HepG2 (cell line): ENCODE data around the gene MIOS. TPM values are rescaled to one million over a fixed set of nuclear protein-coding genes. Genes with fewer than 3 reads are reported as not detected.

Experiments
- ATF7-NPFF ChIP-seq: sonication (generic); formaldehyde crosslinking; IDR thresholded peaks from 2 replicates; pipeline ENCODE4 v1.8.1; 2023; ENCODE audit warnings: mild to moderate bottlenecking, low read depth, missing genetic modification reagents, moderate library complexity
- CBX2 ChIP-seq, 2 experiments: fragments of 200-600 bp in 1 of 2; sonication (generic); formaldehyde crosslinking in 1 of 2; IDR thresholded peaks; 2 replicates each; pipeline versions ENCODE4 v1.7.0 to v1.8.1; 2018 to 2022; ENCODE audit warnings: low read depth in 2 of 2, low read length in 1 of 2, mild to moderate bottlenecking in 1 of 2, missing genetic modification reagents in 1 of 2
- CBX5 ChIP-seq: sonication (generic); formaldehyde crosslinking; IDR thresholded peaks from 2 replicates; pipeline ENCODE4 v1.4.0; 2020; ENCODE audit warnings: missing genetic modification reagents, borderline replicate concordance
- DNMT1 ChIP-seq: sonication (generic); formaldehyde crosslinking; IDR thresholded peaks from 2 replicates; pipeline ENCODE4 v1.5.1; 2020; ENCODE audit warnings: mild to moderate bottlenecking, missing genetic modification reagents
- RARA ChIP-seq: IDR thresholded peaks from 2 replicates; pipeline ENCODE4 v1.6.1; 2016; ENCODE audit warnings: missing genetic modification reagents, missing compliant biosample characterization
- ZNF431 ChIP-seq: sonication (generic); formaldehyde crosslinking; IDR thresholded peaks from 2 replicates; pipeline ENCODE4 v1.9.0; 2022; ENCODE audit warnings: missing genetic modification reagents, low read depth, mild to moderate bottlenecking, borderline replicate concordance
- polyA plus RNA-seq, 8 experiments: library from polyadenylated mRNA; depleted of rRNA in 3 of 8; stranded (reverse) in 7 of 8; unstranded in 1 of 8; fragments of >200 nt; fragmentation: Illumina TruSeq in 4 of 8; extraction: Trizol in 4 of 8; gene quantifications; 2 replicates each; pipeline versions ENCODE4 v1.2.1 to v1.2.3, GENCODE V29; 2011 to 2016; ENCODE audit warnings: low read depth in 4 of 8, missing spikeins in 1 of 8, mixed read lengths in 1 of 8; ENCODE audit not compliant: insufficient read depth in 1 of 8
- total RNA-seq, 5 experiments: library from RNA; depleted of rRNA; stranded (reverse); fragments of >200 nt; fragmentation: Illumina TruSeq; extraction: Trizol; gene quantifications; 2 replicates each; pipeline ENCODE4 v1.2.3, GENCODE V29; 2016; ENCODE audit warnings: low read depth in 1 of 5
- TF ChIP-seq, protein P1 (sequence below): sonication (generic); formaldehyde crosslinking; IDR thresholded peaks from 2 replicates; pipeline ENCODE4 v1.5.0; 2020; ENCODE audit warnings: mild to moderate bottlenecking, missing genetic modification reagents, borderline replicate concordance

MIOS gene
- total and polyA plus RNA-seq, 2 of the 13 experiments (the other 11 are each of a cell fraction or from before 2014, with no cell fraction given), result 15.2 to 33.5 TPM

DNA sequence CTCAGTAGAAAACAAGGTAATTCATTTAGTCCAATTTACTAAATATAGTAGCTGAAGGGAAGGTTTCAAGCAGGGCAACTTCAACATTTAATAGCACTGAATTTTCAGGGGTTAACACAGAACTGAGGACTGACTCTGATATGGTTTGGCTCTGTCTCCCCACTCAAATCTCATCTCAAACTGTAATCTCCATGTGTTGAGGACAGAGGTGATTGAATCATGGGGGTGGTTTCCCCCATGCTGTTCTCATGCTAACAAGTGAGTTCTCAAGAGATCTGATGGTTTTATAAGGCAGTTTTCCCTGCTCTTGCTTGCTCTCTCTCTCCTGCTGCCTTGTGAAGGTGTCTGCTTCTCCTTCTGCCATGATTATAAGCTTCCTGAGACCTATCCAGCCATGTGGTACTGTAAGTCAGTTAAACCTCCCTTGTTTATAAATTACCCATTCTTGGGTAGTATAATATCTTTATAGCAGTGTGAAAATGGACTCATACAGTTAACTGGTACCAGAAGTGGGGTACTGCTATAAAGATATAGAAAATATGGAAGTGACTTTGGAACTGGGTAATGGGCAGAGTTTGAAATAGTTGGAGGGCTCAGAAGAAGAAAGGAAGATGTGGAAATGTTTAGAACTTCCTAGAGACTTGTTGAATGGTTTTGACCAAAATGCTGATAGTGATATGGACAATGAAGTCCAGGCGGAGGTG is 64.1 kb downstream of the MIOS start (continued):
- TF ChIP-seq CBX2 (IDR thresholded peaks at IDR 0.05; ENCODE audit: low read depth, low read length) (no peak), CBX2 (CRISPR knock-in tag; IDR thresholded peaks at IDR 0.05; ENCODE audit: low read depth) (no peak), ZNF431 (CRISPR knock-in tag) (no peak), DNMT1 (CRISPR knock-in tag) (no peak), CBX5 (CRISPR knock-in tag) (no peak), ATF7-NPFF (no peak), RARA (CRISPR knock-in tag) (no peak)
- TF ChIP-seq, protein P1, sequence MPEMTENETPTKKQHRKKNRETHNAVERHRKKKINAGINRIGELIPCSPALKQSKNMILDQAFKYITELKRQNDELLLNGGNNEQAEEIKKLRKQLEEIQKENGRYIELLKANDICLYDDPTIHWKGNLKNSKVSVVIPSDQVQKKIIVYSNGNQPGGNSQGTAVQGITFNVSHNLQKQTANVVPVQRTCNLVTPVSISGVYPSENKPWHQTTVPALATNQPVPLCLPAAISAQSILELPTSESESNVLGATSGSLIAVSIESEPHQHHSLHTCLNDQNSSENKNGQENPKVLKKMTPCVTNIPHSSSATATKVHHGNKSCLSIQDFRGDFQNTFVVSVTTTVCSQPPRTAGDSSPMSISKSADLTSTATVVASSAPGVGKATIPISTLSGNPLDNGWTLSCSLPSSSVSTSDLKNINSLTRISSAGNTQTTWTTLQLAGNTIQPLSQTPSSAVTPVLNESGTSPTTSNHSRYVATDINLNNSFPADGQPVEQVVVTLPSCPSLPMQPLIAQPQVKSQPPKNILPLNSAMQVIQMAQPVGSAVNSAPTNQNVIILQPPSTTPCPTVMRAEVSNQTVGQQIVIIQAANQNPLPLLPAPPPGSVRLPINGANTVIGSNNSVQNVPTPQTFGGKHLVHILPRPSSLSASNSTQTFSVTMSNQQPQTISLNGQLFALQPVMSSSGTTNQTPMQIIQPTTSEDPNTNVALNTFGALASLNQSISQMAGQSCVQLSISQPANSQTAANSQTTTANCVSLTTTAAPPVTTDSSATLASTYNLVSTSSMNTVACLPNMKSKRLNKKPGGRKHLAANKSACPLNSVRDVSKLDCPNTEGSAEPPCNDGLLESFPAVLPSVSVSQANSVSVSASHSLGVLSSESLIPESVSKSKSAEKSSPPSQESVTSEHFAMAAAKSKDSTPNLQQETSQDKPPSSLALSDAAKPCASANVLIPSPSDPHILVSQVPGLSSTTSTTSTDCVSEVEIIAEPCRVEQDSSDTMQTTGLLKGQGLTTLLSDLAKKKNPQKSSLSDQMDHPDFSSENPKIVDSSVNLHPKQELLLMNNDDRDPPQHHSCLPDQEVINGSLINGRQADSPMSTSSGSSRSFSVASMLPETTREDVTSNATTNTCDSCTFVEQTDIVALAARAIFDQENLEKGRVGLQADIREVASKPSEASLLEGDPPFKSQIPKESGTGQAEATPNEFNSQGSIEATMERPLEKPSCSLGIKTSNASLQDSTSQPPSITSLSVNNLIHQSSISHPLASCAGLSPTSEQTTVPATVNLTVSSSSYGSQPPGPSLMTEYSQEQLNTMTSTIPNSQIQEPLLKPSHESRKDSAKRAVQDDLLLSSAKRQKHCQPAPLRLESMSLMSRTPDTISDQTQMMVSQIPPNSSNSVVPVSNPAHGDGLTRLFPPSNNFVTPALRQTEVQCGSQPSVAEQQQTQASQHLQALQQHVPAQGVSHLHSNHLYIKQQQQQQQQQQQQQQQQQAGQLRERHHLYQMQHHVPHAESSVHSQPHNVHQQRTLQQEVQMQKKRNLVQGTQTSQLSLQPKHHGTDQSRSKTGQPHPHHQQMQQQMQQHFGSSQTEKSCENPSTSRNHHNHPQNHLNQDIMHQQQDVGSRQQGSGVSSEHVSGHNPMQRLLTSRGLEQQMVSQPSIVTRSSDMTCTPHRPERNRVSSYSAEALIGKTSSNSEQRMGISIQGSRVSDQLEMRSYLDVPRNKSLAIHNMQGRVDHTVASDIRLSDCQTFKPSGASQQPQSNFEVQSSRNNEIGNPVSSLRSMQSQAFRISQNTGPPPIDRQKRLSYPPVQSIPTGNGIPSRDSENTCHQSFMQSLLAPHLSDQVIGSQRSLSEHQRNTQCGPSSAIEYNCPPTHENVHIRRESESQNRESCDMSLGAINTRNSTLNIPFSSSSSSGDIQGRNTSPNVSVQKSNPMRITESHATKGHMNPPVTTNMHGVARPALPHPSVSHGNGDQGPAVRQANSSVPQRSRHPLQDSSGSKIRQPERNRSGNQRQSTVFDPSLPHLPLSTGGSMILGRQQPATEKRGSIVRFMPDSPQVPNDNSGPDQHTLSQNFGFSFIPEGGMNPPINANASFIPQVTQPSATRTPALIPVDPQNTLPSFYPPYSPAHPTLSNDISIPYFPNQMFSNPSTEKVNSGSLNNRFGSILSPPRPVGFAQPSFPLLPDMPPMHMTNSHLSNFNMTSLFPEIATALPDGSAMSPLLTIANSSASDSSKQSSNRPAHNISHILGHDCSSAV, result no peak
